Stimulated activated CD4-positive, alpha-beta T cell treated with anti-CD3 and anti-CD28 coated beads, Interleukin-2, amount 100 ng/mL, for 4 hours (primary cell): ENCODE data around the gene PELI2.
"Not testable (repeated sequence)": the region's sequence is repeated elsewhere in the genome, so short reads cannot be mapped to it uniquely, and the experiment has no call there.

Experiments used
- DNase-seq: peaks from one replicate; pipeline ENCODE4 v3.0.0-alpha.2; 2020; ENCODE audit warnings: low read depth

PELI2 gene

GRCh38 chr14:56143025-56143424 is 24.8 kb downstream of the PELI2 start:
- DNase-seq: no peak

DNA sequence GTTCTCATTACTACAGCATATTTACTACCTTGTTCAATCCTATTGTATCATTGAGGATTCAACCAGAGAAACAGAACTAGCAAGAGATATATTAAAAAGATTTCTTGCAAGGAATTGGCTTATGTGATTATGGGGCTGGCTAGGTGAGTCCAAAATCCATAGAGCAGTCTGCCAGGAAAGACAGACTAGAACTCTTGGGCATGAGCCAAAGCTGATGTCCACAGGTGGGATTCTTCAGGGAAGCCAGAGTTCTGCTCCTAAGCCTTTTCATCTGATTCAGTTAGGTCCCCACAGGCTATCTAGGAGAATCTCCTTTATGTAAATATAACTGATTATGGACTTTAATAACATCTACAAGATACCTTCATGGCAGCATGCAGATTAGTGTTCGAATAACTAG is 26.0 kb downstream of the PELI2 start:
- no peak for DNase-seq

DNA sequence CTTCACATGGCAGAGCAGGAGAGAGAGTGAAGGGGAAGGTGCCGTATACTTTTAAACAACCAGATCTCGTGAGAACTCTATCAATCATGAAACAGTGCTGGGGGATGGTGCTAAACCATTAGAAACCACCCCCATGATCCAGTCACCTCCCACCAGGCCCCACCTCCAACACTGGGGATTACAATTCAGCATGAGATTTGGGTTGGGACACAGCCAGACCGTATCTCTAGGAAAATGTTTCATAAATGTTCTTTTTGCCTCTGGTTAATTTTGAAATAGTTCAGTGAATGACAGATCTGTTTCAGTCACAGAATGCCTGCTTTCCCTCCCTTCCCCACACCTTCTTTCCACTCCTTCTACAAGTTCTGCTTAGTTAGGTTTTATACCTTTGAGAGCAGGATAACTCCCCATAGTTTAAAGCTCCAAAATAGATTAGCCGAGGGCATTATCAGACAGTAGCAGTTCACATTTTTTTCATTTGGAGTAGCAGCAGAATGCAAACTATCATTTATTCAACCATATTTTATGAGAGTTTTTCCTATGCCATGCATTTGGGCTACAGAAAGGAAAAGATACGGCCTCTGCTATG is 27.1 kb downstream of the PELI2 start:
- no peak for DNase-seq

DNA sequence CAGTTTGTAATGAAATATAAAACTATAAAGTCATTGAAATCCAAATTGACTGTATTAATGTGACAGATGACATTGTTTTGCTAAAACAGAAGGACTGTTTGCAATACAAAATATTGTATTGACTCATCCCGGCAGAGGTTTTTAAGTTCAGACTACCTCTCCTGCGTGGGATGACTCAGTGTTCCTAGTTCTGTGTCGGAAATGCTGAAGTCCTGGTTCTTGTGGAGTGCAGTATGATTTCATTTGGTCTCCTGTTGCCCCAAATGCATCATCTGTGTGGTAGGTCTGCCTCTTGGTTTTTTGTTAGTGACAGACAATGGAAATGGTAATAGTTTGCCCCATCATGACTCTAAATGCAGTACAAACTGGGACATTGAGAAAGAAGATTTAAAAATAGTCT is 27.8 kb downstream of the PELI2 start:
- no peak for DNase-seq

DNA sequence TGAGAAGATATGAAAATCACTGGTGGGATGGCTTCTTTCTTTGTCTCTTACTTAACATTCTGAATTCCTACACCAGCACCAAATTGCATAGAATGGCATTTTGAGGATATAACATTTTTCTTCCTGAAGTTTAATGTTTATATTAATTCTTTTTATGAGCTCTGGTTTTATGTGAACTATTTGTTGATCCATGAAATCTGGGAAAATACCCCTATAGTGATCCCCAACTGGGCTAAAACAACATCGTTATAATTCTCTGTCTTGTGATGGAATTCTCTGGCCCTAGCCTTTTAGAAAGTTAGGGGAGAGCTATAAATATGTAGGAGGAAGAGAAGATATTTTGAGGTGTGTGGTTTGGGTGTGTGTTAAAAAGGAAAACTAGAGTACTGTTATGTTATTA is 29.2 kb downstream of the PELI2 start:
- no peak for DNase-seq

DNA sequence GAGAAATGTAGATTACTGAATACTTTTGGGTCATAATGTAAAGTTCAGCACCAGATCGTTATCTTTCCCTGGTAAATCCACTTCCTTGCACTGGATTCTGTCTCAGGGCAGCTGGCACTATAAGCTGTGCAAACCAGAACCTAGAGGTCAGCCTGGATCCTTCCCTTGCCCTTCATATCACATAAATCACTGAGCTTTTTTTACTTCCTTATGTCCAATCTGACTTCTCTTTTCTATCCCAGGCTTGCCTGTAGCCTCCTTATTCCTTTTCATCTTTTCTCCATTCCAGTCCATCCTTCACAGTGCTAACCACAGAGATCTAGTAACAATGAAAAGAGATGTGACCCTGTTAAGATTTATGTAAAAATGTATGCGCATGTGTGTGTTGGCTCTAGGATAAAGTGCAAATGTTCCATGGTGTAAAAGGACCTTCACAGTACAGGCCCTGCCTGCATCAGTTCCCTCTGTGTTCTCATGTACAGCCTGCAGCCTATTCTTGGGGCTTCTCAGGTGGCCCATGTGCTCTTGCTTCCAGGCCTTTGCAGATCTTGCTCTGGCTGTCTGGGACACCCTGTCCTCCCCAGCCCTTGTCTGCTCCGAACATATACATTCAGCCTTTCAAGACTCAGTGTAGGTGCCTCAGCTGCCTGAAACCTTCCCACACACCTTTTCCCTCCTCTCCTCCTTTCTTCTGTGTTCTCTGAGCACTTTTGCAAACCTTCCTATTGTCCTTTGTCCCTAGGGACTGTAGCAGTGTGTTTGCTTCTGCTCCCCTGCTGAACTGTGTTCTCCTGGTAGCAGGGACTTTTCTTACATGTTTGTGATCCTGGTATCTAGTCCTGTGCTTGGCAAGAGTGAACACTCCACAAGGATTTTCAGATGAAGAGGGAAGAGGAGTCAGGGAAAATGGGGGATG is 30.0 kb downstream of the PELI2 start:
- DNase-seq: no peak

- no peak for DNase-seq
These were observed 30.9 kb downstream of the PELI2 start for GRCh38 chr14:56149151-56149550.

- DNase-seq: no peak
These were observed 31.8 kb downstream of the PELI2 start for GRCh38 chr14:56149995-56150394.

DNA sequence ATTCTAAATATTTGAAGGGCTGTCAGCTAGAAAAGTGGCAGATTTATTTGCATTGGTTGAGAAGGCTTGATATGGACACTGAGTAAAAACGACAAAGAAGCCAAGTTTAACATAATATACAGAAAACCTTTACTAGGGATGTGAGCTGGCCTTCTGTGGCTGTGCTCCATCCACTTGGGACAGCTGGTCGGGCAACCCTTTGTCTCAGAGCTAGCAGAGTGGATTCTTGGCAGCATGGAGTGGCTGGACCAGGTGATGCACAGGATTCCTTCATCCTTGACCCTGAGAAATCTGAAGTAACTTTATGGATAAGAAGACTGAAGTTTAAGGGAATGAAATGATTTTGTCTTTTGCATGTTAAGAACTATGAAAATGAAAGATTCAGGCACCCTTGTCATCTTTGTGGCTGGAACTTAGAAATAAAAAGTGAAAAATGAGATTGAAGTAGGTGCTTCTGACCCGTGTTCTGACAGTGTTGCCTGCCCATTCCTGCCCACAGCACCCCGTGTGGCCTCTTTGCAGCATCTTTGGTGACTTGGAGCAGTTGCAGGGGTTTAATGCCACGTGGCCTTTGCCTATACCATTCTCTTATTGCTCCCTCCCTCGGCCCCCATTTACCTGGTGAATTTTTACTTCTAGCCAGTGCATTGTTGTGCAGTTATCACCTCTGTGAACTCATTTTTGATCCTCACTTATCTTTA is 32.6 kb downstream of the PELI2 start:
- no peak for DNase-seq

DNA sequence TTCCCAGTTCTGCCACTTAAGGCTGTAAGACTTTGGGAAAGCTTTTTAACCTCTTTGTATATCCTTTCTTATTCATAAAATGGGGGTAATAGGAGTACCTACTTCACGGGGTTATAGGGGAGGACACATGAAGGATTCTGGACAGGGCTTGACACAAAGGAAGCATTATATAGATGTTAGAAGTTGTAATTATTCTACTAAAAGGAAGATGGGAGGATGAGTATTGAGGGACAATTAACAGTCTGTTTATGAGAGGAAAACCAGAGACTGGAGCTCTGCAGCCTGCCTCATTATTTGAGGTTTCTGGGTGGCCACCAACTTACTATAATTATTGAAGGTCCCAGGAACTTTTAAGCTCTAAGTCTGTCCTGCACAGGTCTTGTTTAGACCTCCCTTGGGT is 34.0 kb downstream of the PELI2 start:
- no peak for DNase-seq

- DNase-seq: no peak
These were observed 35.1 kb downstream of the PELI2 start for GRCh38 chr14:56153267-56153666.

DNA sequence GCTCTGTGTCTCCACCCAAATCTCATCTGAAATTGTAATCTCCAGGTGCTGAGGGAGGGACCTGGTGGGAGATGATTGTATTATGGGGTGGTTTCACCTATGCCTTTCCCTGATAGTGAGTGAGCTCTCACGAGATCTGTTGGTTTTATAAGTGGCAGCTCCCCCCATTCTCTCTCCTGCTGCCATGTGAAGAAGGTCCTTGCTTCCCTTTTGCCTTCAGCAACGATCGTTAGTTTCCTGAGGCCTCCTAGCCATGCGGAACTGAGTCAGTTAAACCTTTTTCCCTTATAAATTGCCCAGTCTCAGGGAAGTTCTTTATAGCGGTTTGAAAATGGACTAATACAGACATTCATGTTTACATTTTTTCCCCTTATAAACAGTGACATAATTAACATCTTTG is 36.1 kb downstream of the PELI2 start:
- DNase-seq: no peak

DNA sequence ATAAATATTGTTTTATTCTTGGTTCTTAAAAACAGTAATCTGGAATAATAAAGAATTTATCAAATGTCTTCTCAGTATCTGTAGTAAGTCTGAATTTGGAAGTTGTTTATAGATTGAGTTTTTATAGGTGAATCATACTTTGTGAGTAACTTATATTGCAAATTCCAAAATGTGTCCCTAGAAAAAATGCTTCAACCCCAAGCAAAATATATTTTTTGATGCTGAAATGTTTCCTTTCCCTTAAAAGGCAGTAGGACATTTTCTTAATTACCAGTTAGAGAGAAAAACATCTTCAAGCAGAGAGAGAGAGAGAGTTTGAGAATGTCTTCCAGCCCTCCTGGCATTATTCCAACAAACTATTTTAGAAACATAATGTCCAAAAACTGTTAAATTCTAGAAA is 37.9 kb downstream of the PELI2 start:
- DNase-seq: no peak

- DNase-seq: no peak
These were observed 40.9 kb downstream of the PELI2 start for GRCh38 chr14:56159066-56159465.

GRCh38 chr14:56160088-56160487 is 41.9 kb downstream of the PELI2 start:
- DNase-seq: no peak

GRCh38 chr14:56161658-56162057 is 43.4 kb downstream of the PELI2 start:
- DNase-seq: no peak

GRCh38 chr14:56162476-56162875 is 44.3 kb downstream of the PELI2 start:
- DNase-seq: no peak

DNA sequence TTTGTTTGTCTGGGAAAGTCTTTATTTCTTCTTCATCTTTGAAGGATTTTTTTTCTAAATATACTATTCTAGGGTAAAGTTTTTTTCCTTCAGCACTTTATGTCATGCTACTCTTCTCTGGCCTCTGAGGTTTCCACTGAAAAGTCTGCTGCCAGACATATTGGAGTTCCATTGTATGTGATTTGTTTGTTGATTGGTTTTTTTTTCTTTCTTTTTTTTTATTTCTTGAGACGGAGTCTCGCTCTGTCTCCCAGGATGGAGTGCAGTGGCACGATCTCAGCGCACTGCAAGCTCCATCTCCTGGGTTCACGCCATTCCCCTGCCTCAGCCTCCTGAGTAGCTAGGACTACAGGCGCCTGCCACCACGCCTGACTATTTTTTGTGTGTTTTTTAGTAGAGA is 48.4 kb downstream of the PELI2 start:
- not testable (repeated sequence) for DNase-seq

- DNase-seq: no peak
These were observed 49.9 kb downstream of the PELI2 start for GRCh38 chr14:56168007-56168616.

GRCh38 chr14:56170028-56170427 is 51.8 kb downstream of the PELI2 start:
- DNase-seq: no peak

DNA sequence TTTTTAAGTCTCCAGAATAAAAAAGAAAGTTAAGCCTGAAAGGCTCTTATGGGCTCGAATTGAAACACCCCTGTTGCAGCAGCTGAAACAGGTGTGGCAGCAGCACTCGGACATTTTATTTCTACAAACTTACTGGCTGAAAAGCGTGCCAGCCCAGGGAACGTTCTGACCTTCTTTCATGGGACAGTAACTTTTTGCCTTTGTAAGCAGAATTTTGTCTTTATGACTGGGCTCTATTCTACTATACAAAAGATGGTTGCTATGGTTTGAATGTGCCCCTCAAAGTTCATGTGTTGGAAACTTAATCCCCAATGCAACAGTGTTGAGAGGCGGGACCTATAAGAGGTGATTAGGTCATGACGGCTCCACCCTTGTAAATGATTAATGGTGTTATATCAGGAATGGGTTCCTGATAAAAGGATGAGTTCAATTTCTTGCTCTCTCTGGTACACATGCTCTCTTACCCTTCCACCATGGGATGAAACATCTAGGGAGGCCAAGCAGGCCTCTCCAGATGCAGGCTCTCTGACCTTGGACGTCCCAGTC is 52.7 kb downstream of the PELI2 start:
- no peak for DNase-seq

DNA sequence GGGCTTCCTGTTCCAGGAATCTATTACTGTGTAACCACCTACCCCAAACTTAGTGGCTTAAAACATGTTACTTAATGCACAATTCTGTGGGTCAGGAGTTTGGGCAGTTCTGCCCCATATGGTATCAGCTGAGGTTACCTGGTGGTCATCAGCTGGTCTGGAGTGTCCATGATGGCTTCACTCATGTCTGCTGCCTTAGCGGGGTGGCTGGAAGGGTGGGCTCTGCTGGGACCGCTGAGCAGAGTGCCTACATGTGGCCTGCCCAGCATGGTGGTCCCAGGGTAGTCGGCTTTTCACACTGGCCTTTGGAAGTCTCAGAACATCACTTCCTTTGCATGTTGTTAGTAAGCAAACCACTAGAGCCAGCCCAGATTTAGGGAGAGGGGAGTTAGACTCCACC is 53.9 kb downstream of the PELI2 start:
- no peak for DNase-seq
